Measurements from ENCODE around the gene FBN1. TPM values are rescaled to one million over a fixed set of nuclear protein-coding genes. Genes with fewer than 3 reads are reported as not detected.

The FBN1 gene
- polyA plus RNA-seq, 1 experiment: 565 TPM

DNA sequence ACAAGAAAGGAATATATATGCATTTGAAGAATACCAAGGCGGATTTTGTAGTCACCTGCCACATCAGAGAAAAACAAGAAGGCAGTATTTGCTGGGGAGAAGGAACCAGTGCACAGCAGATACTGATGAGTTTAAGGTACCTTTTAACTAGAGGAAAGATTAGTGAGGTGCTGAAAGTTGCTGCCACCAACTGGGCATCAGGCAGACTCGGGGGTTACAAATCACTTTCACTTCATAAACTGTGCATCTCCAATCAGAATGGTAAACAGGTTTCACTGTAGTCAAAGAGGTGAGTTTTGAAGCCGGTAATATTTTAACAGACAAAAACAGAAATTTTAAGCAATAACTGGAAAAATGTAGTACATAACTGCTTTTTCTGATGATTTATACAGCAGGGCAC is 4.1 kb downstream of the FBN1 start:
- CTCF ChIA-PET: no interaction called here
- Histone ChIP-seq H3K27me3 (ENCODE audit: control insufficient read depth, insufficient read depth, low read length) (no peaks in the 10 kb centered on the region), H3K4me3 (ENCODE audit: low read depth, low read length) (peak overlapping the region; percentile 16; the same call in 1 of the 2 replicates), H3K36me3 (ENCODE audit: control insufficient read depth, insufficient read depth, low read length) (no peaks in the 10 kb centered on the region)
- TF ChIP-seq, protein P1, sequence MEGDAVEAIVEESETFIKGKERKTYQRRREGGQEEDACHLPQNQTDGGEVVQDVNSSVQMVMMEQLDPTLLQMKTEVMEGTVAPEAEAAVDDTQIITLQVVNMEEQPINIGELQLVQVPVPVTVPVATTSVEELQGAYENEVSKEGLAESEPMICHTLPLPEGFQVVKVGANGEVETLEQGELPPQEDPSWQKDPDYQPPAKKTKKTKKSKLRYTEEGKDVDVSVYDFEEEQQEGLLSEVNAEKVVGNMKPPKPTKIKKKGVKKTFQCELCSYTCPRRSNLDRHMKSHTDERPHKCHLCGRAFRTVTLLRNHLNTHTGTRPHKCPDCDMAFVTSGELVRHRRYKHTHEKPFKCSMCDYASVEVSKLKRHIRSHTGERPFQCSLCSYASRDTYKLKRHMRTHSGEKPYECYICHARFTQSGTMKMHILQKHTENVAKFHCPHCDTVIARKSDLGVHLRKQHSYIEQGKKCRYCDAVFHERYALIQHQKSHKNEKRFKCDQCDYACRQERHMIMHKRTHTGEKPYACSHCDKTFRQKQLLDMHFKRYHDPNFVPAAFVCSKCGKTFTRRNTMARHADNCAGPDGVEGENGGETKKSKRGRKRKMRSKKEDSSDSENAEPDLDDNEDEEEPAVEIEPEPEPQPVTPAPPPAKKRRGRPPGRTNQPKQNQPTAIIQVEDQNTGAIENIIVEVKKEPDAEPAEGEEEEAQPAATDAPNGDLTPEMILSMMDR (IDR thresholded peaks at IDR 0.05; ENCODE audit: insufficient read depth, low read depth, low read length): peak; percentile 42
- DNase-seq (ENCODE audit: low read depth): no peak
- POLR2A ChIA-PET: no interaction called here

DNA sequence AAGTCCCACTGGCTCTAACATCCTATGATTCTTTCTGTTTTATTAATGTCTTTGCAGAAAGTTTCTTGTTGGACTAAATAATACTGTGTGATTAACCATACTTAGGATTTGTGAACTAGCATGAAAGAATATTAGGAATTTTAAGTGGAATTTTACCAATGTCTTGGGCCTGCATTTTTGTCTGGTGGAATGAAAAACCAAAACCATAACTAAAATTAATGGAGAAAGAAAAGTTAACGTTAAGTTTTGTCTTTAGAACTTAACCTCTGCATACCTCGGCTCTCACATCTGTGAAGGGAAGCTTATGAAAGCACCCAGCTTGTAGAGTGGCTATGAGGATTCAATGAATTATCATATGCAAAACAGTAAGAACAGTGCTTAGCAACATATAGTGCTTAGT is 6.5 kb downstream of the FBN1 start:
- ChIA-PET CTCF (interaction anchor here (0.6 to 1.1 kb wide), 3 partner anchors 14 to 280 kb away, joined by 3 read pairs; no protein-coding TSS in a partner anchor), POLR2A (interaction anchor here (0.6 kb wide), 1 partner anchor 204 kb away, joined by 3 read pairs; no protein-coding TSS in a partner anchor)
- H3K4me3 ChIP-seq (ENCODE audit: low read depth, low read length): no peak overlapping the region
- TF ChIP-seq, protein P1 (IDR thresholded peaks at IDR 0.05; ENCODE audit: insufficient read depth, low read depth, low read length): no peak
- H3K36me3 ChIP-seq (ENCODE audit: control insufficient read depth, insufficient read depth, low read length): no peaks in the 10 kb centered on the region
- no peaks in the 10 kb centered on the region for H3K27me3 ChIP-seq (ENCODE audit: control insufficient read depth, insufficient read depth, low read length)
- no peak for DNase-seq (ENCODE audit: low read depth)

DNA sequence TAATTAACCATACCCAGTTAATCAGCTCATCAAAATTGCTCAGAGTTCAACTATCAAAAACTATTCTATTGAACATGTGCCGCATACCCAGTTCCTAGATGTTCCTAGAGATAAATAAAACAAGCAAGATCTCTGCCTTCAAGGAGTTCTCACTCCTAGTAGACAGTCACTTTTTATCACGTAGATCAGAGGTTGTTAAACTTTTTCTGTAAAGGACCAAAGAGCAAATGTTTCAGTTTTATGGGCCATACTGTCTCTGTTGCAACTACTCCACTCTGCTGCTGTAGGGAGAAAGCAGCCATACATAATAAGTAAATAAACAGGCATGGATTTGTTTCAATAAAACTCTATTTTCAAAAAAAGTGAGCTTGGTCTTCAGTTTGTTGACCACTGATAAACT is 7.9 kb downstream of the FBN1 start:
- Histone ChIP-seq H3K4me3 (ENCODE audit: low read depth, low read length) (no peak overlapping the region), H3K27me3 (ENCODE audit: control insufficient read depth, insufficient read depth, low read length) (no peaks in the 10 kb centered on the region), H3K36me3 (ENCODE audit: control insufficient read depth, insufficient read depth, low read length) (no peaks in the 10 kb centered on the region)
- TF ChIP-seq, protein P1 (IDR thresholded peaks at IDR 0.05; ENCODE audit: insufficient read depth, low read depth, low read length): no peak
- DNase-seq (ENCODE audit: low read depth): no peak
- ChIA-PET CTCF (interaction anchor here (0.5 kb wide), 1 partner anchor 43 kb away, joined by 3 read pairs; no protein-coding TSS in a partner anchor), POLR2A (no interaction called here)

DNA sequence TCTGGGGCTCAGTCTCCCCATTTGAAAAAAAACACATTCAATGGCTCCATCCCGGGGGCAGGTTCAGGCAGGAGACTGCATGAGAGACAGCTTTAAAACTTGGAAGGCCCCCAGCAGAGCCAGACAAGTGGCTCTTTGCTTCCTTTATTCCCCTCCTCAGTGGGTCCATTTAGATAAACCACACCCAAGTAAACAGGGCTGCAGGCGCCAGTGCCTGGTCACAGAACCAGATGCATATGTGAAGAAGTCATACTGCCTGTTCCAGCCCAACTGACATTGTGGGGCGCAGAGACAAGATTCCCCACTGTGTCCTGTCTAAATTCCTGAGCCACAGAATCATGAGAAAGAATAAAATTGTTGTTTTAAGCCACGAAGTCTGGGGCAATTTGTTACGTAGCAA is 9.0 kb downstream of the FBN1 start:
- ChIA-PET CTCF (no interaction called here), POLR2A (no interaction called here)
- H3K27me3 ChIP-seq (ENCODE audit: control insufficient read depth, insufficient read depth, low read length): no peaks in the 10 kb centered on the region
- H3K4me3 ChIP-seq (ENCODE audit: low read depth, low read length): no peak overlapping the region
- no peaks in the 10 kb centered on the region for H3K36me3 ChIP-seq (ENCODE audit: control insufficient read depth, insufficient read depth, low read length)
- TF ChIP-seq, protein P1 (IDR thresholded peaks at IDR 0.05; ENCODE audit: insufficient read depth, low read depth, low read length): no peak
- no peak for DNase-seq (ENCODE audit: low read depth)

DNA sequence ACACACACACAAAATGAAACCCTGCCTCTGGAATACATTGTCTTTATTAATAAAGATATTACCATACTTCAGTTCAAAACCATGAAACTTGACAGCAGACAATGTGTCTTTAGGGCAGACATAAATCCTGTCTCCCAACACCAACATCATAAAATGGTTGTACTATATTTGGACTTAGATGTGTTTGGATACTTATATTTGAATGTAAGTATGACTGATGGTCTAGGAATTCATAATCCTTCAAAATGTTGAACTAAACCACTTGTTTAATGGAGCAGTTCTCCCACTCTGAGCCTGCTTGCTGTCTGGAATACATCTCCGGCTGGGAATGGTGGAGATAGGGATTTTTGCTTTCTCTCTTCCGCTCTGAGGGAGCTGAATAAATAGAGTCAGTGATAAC is 10.6 kb downstream of the FBN1 start:
- CTCF ChIA-PET: interaction anchor here (0.9 kb wide), 1 partner anchor 72 kb away, joined by 3 read pairs; no protein-coding TSS in a partner anchor
- TF ChIP-seq, protein P1 (IDR thresholded peaks at IDR 0.05; ENCODE audit: insufficient read depth, low read depth, low read length): no peak
- Histone ChIP-seq H3K4me3 (ENCODE audit: low read depth, low read length) (no peak overlapping the region), H3K27me3 (ENCODE audit: control insufficient read depth, insufficient read depth, low read length) (no peaks in the 10 kb centered on the region), H3K36me3 (ENCODE audit: control insufficient read depth, insufficient read depth, low read length) (no peaks in the 10 kb centered on the region)
- POLR2A ChIA-PET: no interaction called here
- no peak for DNase-seq (ENCODE audit: low read depth)
